HG03196 (cell line): ENCODE measurements around the gene RABEP2.
"Not testable (repeated sequence)": the region's sequence is repeated elsewhere in the genome, so short reads cannot be mapped to it uniquely, and the experiment has no call there.

Experiments
- ATAC-seq: cut with Tn5 transposase; IDR thresholded peaks from one replicate; pipeline ENCODE4 v1.9.1; 2021; ENCODE audit not compliant: unreplicated experiment

The RABEP2 gene

GRCh38 chr16:28924762-28925385, at the start of gene RABEP2:
Gene RABEP2, minus strand, starts transcription at chr16:28925238. Its CDS starts 75 bp downstream, at chr16:28925163.
- ATAC-seq = peak; percentile 61

DNA sequence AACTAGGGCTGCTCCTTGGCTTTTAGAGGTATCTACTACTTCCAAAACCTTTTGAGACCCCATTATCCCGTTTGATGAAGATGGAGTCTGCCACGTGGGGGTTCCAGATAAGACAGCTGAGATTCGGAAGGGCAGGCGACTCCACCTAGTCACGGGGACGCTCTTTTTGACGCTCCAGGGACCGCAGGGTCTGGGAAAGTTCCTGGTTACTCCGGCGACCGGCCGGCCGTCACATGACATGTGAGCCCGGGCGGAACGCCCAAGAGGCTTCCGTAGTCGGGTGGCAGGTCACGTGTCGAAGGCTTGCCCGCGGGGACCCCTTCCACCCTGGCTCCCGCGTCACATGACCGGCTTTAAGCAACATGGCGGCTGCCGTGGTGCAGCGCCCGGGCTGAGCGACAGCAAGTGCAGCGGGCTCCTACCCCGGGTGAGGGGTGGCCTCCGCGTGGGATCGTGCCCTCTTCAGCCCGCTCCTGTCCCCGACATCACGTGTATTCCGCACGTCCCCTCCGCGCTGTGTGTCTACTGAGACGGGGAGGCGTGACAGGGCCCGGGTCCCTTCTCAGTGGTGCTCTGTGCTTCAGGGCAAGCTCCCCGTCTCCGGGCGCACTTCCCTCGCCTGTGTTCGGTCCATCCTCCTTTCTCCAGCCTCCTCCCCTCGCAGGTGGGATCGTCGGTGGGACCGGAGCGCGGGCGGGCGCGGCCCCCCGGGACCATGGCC, 49.6 kb upstream of the RABEP2 start, which contains the start of gene SPNS1:
Gene SPNS1, plus strand, starts transcription at position 342 of the 721 bp plus-strand sequence. Its CDS starts 374 bp downstream, at position 716.
- ATAC-seq = peak; percentile 85

- ATAC-seq = peak; percentile 19
Measured at GRCh38 chr16:28974007-28974436, 49.0 kb upstream of the RABEP2 start.

- ATAC-seq = not testable (repeated sequence)
Measured at GRCh38 chr16:28969696-28970095, 44.7 kb upstream of the RABEP2 start.

DNA sequence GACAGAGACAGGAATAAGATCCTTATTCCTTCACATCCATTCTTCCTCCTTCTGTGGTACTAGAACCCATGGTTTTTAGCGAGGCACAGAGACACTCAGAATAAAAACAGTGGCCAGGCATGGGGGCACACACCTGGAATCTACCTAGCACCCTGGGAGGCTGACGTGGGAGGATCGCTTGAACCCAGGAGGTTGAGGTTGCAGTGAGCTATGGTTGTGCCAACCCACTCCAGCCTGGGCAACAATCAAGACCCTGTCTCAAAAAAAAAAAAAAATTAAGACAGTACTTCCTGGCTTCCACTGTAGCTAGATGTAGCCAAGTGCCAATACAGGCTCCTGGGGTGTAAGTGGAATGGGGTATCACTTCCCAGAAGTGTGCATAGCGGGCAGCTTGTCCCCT, 42.1 kb upstream of the RABEP2 start:
- no peak for ATAC-seq

- no peak for ATAC-seq
Measured at GRCh38 chr16:28964496-28964895, 39.5 kb upstream of the RABEP2 start.

- ATAC-seq = no peak
Measured at GRCh38 chr16:28964072-28964471, 39.0 kb upstream of the RABEP2 start.

- ATAC-seq = no peak
Measured at GRCh38 chr16:28958836-28959235, 33.8 kb upstream of the RABEP2 start.

- no peak for ATAC-seq
Measured at GRCh38 chr16:28958216-28958615, 33.2 kb upstream of the RABEP2 start.

DNA sequence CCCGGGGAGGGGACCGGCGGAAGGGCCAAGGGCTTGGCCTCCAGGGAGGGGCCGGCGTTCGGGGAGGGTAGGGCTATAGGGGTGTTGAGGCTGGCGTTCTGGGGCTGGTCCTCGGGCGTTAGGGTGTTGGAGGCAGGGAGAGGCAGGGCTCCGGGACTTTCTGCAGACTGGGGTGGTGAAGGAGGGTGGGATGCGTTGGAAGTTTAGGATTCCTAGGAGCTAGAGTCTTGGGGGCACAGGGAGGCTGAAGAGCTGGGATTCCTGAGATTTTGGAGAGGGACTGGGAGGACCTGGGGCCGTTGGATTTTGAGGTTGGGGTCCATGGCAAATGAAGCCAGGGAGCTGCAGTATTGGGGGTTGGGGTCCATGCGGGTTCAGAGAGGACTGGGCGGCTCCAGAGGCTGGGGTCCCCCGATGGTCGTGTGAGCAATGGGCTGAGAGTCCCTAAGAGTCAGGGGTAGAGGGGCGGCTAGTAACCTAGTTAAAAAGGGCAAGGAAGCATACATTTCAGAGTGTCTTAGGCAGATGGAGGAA, 26.4 kb upstream of the RABEP2 start:
- ATAC-seq = peak; percentile 21

DNA sequence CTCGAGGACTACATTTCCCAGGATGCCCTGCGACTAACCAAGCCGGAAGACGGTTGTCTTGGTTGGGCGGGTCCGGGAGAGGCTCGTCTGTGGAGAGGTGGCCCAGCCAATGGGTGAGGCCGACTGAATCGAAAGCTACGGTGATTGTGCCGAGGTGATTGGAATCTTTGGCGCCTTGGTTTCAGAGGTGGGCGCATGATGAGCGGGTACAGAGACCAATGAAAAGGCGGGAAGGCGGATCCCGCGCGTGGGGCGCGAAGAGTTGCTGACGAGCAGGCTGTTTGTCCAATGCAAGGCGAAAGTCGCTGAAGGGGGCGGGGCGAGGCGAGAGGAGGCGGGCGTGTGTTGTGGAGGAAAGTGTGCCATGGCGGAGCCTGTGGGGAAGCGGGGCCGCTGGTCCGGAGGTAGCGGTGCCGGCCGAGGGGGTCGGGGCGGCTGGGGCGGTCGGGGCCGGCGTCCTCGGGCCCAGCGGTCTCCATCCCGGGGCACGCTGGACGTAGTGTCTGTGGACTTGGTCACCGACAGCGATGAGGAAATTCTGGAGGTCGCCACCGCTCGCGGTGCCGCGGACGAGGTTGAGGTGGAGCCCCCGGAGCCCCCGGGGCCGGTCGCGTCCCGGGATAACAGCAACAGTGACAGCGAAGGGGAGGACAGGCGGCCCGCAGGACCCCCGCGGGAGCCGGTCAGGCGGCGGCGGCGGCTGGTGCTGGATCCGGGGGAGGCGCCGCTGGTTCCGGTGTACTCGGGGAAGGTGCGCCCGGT, 25.8 kb upstream of the RABEP2 start, which contains the start of gene NFATC2IP:
Gene NFATC2IP, plus strand, starts transcription at position 290 of the 762 bp plus-strand sequence. Its CDS starts 75 bp downstream, at position 365.
- peak; percentile 88 for ATAC-seq

- ATAC-seq = no peak
Measured at GRCh38 chr16:28946681-28947080, 21.6 kb upstream of the RABEP2 start.

- no peak for ATAC-seq
Measured at GRCh38 chr16:28943281-28943680, 18.2 kb upstream of the RABEP2 start.

GRCh38 chr16:28939825-28940224, 14.8 kb upstream of the RABEP2 start:
- not testable (repeated sequence) for ATAC-seq

DNA sequence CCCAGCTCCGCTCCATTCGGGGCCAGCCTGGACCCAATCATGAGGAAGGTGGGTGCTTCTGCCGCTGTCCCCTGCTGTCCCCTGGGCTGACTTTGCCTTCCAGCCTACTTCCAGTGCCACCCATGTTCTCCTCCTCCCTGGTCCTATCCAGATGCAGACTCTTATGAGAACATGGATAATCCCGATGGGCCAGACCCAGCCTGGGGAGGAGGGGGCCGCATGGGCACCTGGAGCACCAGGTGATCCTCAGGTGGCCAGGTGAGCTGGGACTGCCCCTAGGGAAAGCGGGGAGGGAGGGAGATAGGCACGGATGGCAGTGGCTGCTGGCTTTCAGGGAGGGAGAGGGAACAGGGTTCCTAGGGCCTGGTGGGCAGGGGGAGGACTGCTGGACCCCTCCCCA, 13.7 kb upstream of the RABEP2 start:
- no peak for ATAC-seq

- ATAC-seq = no peak
Measured at GRCh38 chr16:28937222-28937876, 12.3 kb upstream of the RABEP2 start.

DNA sequence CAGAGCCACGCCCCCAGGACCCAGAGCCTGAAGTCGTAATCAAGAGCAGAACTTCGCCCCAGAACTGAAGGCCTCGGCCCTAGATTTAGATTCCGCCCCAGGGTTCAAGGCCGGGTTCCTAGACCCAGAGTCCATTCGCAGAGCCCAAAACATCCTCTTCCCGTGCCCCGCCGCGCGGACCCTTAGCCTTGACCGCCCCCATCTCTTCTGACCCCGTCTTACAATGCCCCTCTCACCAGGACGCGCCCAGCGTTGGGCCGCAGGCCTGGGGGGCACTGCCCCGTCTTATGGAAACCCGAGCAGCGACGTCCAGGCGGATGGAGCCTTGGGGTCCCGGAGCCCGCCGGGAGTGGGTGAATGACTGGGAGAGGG, 11.7 kb upstream of the RABEP2 start:
- ATAC-seq = no peak

- ATAC-seq = no peak
Measured at GRCh38 chr16:28935924-28936783, 11.1 kb upstream of the RABEP2 start.

DNA sequence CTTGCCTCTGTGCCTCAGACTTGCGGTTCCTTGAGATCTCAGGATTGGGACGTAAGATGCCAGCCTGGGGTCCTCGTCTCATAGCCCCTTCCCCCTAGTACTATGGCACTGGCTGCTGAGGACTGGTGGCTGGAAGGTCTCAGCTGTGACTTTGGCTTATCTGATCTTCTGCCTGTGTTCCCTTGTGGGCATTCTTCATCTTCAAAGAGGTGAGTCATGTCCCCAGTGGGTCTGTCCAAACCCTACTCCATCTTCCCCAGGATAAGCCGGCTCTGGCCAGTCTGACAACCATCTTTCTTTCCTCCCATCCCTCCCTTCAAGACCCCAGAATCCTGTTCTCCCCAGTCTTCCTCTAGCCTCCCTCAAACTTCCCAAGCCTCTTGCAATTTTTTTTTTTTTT, 10.3 kb upstream of the RABEP2 start:
- no peak for ATAC-seq

DNA sequence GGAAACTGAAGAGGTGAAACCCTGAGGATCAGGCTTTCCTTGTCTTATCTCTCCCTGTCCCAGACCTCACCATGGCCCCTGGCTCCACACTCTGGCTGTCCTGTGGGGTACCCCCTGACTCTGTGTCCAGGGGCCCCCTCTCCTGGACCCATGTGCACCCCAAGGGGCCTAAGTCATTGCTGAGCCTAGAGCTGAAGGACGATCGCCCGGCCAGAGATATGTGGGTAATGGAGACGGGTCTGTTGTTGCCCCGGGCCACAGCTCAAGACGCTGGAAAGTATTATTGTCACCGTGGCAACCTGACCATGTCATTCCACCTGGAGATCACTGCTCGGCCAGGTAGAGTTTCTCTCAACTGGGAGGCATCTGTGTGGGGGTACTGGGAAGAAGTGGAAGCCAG, 8.1 kb upstream of the RABEP2 start:
- no peak for ATAC-seq
